Iris pigment epithelial cell (primary cell): ENCODE results near the gene LTBP4.
A peak's percentile ranks its signal among the peaks of the same experiment; 100 is the strongest.
"Not testable (repeated sequence)": the region's sequence is repeated elsewhere in the genome, so short reads cannot be mapped to it uniquely, and the experiment has no call there.

Experiments used
- DNase-seq: peaks from one replicate; pipeline ENCODE4 v3.0.0-alpha.2; 2011; ENCODE audit warnings: low read depth

The LTBP4 gene, protein sequence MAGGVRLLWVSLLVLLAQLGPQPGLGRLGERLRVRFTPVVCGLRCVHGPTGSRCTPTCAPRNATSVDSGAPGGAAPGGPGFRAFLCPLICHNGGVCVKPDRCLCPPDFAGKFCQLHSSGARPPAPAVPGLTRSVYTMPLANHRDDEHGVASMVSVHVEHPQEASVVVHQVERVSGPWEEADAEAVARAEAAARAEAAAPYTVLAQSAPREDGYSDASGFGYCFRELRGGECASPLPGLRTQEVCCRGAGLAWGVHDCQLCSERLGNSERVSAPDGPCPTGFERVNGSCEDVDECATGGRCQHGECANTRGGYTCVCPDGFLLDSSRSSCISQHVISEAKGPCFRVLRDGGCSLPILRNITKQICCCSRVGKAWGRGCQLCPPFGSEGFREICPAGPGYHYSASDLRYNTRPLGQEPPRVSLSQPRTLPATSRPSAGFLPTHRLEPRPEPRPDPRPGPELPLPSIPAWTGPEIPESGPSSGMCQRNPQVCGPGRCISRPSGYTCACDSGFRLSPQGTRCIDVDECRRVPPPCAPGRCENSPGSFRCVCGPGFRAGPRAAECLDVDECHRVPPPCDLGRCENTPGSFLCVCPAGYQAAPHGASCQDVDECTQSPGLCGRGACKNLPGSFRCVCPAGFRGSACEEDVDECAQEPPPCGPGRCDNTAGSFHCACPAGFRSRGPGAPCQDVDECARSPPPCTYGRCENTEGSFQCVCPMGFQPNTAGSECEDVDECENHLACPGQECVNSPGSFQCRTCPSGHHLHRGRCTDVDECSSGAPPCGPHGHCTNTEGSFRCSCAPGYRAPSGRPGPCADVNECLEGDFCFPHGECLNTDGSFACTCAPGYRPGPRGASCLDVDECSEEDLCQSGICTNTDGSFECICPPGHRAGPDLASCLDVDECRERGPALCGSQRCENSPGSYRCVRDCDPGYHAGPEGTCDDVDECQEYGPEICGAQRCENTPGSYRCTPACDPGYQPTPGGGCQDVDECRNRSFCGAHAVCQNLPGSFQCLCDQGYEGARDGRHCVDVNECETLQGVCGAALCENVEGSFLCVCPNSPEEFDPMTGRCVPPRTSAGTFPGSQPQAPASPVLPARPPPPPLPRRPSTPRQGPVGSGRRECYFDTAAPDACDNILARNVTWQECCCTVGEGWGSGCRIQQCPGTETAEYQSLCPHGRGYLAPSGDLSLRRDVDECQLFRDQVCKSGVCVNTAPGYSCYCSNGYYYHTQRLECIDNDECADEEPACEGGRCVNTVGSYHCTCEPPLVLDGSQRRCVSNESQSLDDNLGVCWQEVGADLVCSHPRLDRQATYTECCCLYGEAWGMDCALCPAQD (N-terminal part only)

DNA sequence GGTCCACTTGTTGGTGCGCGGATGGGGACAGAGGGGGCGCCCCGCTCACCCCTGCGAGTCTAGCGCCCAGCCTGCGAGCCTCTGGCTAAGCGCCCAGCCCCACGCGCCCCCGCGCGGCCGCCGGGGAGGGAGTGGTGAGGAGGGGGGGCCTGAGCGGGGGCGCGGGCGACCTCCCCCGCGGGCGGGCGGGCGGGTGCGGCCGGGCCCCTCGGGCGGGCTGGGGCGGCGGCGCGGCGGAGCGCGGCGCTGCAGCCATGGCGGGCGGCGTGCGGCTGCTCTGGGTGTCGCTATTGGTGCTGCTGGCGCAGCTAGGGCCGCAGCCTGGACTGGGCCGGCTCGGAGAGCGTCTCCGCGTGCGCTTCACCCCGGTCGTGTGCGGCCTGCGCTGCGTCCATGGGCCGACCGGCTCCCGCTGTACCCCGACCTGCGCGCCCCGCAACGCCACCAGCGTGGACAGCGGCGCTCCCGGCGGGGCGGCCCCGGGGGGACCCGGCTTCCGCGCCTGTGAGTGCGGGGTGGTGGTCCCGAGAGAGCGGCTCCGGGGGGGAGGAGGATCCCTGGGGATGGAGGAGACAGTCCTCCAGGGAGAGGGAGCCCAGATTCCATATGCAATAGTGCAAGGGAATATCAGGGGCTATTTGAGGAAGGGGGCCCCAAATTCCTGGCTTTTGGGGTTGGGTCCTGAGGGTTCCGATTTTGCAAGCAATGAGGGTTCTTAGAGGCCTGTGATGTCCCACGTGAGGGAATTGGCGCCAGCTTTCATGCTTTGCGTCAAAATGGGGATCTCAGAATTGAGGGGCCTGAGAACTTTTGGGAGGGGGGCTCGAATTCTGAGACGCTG, at the start of gene LTBP4:
TSS of gene LTBP4 (plus strand) at position 236 of the 841 bp plus-strand sequence. CDS start at position 255, 19 bp downstream.
- peak; percentile 51 for DNase-seq

DNA sequence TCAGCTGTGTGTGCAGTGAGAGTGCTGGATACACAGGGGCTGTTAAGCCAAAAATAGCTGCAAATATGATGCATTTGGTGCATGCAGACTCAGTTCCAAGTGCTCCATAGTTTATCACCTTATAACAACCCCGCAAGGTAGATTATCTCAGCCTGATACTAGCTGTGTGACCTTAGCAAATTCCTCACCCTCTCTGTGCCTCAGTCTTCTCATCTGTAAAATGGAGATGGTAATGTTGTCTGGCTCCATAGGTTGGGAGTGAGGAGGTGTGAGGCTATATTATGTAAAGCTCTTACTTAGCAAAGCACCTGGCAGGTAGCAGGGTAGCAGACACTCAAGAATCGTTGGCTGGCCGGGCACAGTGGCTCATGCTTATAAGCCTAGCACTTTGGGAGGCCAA, 48.3 kb upstream of the LTBP4 start:
- DNase-seq, result no peak

DNA sequence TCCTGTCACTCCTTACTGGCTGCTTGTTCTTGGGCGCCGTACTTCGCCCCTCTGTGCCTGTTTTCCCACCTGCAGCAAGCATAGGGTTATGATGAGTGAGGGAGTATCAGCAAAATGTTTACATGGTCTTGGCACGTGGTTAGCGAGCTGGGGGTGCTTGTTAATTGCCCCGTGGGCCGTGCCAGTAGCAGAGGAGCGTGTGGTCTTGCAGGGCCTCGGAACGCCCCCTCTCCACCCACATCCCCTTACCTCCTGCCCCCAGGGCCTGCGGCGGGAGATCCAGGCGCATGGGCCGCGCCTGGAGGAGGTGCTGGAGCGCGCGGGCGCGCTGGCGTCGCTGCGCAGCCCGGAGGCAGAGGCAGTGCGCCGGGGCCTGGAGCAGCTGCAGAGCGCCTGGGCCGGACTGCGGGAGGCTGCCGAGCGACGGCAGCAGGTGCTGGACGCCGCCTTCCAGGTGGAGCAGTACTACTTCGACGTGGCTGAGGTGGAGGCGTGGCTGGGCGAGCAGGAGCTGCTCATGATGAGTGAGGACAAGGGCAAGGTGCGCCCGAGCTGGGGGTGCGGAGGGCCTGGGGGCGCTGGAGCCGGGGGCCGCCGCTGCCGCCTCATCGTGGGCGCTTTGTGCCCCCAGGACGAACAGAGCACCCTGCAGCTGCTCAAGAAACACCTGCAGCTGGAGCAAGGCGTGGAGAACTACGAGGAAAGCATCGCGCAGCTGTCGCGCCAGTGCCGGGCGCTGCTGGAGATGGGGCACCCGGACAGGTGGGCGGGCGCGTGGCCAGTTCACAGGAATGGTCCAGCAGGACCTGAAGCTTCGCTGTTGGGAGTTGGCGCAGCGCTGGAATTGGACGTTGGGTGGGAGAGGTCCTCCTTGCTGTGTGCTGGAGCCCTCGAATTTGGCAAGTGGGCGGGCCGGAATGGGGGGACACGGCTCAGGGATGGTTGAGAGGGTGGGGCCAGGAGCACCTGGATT, 47.0 kb upstream of the LTBP4 start:
- DNase-seq, result no peak

DNA sequence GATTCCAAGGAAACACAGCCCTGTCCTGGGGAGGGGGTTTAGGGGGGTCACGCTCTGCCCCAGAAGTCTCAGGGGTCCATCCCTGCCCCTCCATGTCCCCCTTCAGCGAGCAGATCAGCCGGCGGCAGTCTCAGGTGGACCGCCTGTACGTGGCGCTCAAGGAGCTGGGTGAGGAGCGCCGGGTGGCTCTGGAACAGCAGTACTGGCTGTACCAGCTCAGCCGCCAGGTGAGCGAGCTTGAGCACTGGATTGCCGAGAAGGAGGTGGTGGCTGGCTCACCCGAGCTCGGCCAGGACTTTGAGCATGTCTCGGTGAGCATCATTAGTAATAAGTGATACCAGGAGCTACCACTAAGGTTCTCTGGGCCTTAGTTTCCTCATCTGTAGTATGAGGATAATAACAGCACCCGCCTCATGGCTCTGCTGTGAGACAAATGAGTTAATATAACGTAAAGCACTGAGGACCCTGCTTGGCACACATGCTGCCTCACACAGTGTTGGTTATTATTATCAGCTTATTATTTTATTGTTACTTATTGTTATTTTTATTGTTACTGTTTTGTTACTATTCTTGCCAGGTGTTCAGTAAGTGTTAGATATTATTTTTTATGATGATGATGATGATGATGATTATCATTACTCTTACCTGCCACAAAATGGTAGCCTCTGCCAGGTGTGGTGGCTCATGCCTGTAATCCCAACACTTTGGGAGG, 45.0 kb upstream of the LTBP4 start:
- no peak for DNase-seq

DNA sequence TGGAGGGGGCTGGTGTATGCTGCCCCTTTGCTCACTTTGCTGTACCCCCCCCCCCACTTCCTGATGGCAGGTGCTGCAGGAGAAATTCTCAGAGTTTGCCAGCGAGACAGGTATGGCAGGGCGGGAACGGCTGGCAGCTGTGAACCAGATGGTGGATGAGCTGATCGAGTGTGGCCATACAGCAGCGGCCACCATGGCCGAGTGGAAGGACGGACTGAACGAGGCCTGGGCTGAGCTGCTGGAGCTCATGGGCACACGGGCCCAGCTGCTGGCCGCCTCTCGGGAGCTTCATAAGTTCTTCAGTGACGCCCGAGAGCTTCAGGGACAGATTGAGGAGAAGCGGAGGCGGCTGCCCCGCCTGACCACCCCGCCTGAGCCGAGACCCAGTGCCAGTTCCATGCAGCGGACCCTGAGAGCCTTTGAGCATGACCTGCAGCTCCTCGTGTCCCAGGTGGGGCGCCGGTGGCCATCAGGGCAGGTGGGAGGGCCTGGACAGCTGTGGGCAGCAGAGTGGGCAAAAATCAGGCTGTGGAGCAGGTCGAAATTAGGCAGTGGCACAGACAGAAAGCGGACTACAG, 44.1 kb upstream of the LTBP4 start:
- no peak for DNase-seq

DNA sequence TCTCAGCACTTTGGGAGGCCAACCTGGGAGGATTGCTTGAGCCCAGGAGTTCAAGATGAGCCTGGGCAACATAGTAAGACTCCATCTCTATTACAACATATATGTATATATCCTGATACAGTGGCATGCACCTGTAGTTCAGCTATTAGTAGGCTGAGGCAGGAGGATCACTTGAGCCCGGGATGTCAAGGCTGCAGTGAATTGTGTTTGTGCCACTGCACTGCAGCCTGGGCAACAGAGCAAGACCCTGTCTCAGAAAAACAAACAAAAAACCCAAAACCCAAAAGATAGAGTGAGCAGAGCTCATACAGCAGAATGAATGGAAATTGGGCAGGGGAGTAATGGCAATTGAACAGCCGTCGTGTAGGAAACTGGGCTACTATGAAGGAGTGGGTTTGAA, 41.8 kb upstream of the LTBP4 start:
- no peak for DNase-seq

DNA sequence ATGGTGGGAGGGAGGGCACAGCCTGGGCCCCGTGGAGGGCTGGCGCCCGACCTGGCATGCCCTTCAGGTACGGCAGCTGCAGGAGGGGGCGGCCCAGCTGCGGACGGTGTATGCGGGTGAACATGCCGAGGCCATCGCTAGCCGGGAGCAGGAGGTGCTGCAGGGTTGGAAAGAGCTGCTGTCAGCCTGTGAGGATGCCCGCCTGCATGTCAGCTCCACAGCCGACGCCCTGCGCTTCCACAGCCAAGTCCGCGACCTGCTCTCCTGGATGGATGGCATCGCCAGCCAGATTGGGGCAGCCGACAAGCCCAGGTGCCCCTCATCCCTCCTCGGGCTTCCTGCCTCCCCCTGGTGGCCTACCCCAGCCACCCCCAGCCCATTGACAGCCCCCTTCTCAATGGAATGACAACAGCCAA, 41.1 kb upstream of the LTBP4 start:
- no peak for DNase-seq

DNA sequence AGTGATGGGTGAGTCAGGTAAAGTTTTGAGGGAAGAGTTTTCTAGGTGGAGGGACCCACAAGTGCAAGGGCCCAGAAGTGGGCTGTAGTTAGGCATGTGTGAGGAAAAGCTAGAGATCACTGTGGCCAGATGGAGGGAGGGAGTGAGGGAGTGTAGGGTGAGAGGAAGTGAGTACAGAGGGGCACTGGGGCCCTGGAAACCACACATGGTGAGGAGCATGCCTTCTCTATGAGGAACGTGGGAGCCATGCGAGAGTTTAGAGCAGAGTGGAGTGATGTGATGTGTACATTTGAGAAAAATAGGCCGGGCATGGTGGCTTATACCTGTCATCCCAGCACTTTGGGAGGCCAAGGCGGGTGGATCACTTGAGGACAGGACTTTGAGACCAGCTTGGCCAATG, 39.2 kb upstream of the LTBP4 start:
- DNase-seq, result no peak

DNA sequence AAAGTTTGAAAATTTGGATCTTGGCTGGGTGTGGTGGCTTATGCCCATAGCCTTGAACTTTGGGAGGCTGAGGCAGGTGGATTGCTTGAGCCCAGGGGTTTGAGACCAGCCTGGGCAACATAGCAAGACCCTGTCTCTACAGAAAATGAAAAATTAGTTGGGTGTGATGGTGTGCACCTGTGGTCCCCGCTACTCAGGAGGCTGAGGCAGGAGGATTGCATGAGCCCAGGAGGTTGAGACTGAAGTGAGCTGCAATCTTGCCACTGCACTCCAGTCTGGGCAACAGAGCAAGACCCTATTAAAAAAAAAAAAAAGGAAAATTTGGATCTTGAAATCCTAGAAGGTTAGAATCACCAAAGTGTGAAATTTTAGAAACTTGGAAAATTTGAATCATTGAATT, 36.6 kb upstream of the LTBP4 start:
- not testable (repeated sequence) for DNase-seq

DNA sequence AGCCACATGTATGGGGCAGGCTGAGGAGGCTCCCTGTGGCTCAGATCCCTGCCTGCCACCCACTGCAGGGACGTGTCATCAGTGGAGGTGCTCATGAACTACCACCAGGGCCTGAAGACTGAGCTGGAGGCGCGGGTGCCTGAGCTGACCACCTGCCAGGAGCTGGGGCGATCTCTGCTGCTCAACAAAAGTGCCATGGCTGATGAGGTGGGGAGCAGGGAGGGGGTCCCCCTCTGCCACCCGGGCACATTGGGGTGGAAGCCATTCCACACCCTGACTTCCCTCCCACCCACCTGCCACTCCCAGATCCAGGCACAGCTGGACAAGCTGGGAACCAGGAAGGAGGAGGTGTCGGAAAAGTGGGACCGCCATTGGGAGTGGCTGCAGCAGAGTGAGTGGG, 35.8 kb upstream of the LTBP4 start:
- DNase-seq, result no peak

DNA sequence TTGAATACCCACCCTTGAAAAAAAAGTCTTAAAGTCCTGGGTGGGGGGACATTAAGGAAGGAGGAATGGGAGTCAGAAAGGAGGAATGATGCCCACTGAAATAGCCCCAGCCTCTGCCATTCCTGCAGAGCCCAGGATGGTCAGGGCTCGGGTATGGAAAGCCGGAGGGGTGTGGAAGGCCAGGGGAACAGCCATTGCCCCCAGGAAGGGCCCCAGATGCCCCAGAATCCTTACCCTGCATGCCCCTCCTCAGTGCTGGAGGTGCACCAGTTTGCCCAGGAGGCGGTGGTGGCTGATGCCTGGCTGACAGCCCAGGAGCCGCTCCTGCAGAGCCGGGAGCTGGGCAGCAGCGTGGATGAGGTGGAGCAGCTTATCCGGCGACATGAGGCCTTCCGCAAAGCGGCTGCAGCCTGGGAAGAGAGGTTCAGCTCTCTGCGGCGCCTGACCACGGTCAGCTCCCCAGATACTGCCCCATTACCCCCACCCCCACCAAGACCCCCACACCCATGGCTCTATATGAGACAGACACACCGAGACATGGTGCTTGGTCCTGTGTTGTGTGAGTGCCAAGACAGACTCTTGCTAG, 35.2 kb upstream of the LTBP4 start:
- DNase-seq, result no peak

DNA sequence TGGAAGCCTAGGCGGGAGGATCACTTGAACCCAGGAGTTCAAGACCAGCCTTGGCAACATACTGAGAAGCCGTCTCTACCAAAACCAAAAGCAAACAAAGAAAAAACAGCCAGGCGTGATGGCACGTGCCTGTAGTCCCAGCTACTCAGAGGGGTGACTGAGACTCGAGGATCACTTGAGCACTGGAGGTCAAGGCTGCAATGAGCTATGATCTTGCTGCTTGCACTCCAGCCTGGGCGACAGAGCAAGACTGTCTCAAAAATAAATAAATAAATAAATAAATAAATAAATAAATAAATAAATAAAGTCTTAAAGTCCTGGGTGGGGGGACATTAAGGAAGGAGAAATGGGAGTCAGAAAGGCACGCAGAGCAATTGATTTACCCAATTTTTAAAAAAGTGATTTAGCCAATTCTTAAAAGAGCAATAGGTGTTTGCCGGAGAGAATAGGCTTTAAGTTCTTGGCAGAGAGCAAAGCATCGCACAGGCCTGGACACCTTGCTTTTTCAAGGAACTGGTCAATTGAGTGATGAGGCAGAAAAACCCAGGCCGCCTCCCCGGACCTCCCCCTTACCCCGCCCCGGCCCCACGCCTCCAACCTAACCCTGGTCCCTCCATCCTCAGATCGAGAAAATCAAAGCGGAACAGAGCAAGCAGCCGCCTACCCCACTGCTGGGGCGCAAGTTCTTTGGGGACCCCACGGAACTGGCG, 34.0 kb upstream of the LTBP4 start:
- DNase-seq, result peak; percentile 16

DNA sequence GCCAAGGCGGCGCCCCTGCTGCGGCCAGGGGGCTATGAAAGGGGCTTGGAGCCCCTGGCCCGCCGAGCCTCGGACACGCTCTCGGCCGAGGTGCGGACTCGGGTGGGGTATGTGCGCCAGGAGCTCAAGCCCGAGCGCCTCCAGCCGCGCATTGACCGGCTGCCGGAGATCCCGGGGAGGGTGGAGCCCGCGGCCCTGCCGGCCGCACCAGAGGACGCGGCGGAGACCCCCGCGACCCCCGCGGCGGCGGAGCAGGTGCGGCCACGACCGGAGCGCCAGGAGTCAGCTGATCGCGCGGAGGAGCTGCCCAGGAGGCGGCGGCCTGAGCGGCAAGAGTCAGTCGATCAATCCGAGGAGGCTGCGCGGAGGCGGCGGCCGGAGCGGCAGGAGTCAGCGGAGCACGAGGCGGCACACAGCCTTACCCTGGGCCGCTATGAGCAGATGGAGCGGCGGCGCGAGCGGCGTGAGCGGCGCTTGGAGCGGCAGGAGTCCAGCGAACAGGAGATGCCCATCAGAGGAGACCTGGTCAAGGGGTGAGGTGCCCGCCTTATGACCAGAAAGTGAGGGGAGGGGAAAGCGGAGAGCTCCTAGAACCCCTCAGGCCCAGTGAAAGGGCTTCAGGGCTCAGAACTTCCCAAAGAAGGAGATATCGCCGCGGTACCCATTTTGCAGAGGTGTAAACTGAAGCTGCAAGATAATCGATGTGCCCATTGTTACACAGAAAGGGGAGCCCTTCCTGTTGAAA, 33.2 kb upstream of the LTBP4 start:
- no peak for DNase-seq

DNA sequence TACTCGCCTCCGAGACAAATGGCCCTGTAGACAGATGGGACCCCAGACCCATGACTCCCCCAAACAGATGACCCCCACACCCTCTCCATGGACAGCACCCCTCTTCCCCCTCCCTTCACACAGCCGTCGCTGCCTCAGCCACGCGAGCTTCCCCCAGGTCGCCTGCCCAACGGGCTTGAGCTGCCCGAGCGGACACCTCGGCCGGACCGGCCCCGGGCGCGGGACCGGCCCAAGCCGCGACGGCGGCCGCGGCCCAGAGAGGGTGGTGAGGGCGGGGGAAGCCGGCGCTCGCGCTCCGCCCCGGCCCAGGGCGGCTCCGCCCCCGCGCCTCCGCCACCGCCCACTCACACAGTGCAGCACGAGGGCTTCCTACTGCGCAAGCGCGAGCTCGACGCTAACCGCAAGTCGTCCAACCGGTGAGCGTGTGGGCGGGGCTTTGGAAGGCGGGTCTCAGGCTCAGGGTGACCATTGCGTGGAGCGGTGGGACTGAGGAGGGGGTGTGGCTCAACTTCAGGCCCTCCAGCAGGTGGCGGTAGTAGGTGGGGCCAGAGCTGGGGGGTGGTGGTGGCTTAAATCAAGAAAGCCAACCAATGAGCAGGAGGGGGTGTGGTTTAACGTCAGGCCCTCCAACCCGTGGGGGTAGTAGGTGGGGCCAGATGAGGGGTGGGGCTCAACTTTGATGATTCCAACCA, 30.7 kb upstream of the LTBP4 start:
- DNase-seq, result peak; percentile 100

DNA sequence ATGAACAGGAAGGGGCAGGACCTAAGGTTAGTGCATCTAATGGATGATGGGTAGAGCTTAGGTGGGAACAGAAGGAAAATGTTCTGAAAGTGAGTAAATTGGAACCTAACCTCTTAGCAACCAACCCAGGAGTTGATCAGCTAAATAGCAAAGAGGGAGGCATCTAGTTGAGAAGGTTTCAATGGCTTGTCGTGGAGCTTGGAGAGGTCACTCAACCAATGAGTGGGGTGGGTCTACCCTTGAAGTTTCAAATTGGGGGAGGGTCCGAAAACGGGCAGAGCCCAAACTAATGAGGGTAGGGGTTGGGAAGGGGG, 30.2 kb upstream of the LTBP4 start:
- no peak for DNase-seq

DNA sequence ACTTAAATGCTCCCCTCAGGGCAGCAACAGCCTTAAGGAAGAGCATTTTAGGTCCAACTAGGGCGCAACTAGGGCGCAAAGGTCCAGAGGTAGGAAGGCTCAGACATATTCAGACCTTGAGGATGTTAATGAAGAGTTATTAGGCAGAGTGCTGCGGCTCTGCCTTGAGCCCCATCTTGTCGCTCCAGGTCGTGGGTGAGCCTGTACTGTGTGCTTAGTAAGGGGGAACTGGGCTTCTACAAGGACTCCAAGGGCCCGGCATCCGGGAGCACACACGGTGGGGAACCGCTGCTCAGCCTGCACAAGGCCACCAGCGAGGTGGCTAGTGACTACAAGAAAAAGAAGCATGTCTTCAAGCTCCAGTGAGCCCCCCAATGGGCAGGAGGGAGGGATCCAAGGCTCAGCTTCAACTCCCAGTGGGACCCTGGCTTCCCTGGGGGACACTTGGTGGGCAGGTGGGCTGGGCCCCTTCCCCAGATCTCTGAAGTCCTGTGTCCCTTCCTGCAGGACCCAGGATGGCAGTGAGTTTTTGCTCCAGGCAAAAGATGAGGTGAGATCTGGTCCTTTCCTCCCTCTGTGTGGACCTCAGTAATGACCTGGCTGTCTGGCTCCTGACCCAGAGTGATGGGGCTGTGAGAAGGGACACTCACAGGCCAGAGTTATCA, 29.2 kb upstream of the LTBP4 start:
- no peak for DNase-seq
